LNCaP clone FGC (cell line): ENCODE measurements around the gene PTPRT.

Experiments
- DNase-seq: peaks from one replicate; pipeline ENCODE4 v3.0.0-alpha.2; 2011; ENCODE audit warnings: low read depth
- H3K4me3 ChIP-seq: 2 replicates; pipeline ENCODE4 v1.5.1; 2011; ENCODE audit warnings: mild to moderate bottlenecking, low read depth, low read length, control low read depth
- TF ChIP-seq, protein P1 (sequence below): IDR thresholded peaks from 2 replicates; pipeline ENCODE4 v1.5.1; 2012; ENCODE audit warnings: mild to moderate bottlenecking; ENCODE audit not compliant: control insufficient read depth, insufficient read depth; ENCODE audit errors: extremely low read depth

The PTPRT gene

DNA sequence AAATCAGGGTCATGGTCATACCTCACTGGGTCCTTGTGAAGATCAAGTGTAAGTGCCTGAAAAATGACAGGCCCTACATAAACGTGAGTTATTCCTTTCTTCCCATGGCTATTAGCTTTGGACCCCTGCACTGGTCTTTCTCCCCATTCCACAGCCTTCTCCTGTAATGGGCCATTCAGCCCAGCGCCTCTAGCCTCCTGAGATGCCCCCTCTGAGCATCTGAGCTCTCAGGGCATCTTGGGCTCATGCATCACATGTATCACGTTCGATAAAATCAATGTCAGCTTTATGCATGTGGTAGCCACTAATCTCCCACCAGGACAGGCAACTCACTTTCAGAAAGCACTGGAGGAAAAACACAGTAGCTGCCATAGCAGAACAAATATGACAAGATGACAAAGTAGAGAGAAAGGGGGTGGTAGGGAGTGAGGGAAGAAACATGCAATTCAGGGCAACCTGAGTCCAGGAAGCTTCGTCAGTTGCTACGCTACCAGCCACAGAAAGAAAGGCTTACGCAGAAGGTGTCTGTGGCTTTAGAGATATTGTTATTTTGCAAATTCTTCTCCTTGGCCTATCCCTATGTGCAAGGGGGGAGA is 498.8 kb downstream of the PTPRT start:
- TF ChIP-seq, protein P1, sequence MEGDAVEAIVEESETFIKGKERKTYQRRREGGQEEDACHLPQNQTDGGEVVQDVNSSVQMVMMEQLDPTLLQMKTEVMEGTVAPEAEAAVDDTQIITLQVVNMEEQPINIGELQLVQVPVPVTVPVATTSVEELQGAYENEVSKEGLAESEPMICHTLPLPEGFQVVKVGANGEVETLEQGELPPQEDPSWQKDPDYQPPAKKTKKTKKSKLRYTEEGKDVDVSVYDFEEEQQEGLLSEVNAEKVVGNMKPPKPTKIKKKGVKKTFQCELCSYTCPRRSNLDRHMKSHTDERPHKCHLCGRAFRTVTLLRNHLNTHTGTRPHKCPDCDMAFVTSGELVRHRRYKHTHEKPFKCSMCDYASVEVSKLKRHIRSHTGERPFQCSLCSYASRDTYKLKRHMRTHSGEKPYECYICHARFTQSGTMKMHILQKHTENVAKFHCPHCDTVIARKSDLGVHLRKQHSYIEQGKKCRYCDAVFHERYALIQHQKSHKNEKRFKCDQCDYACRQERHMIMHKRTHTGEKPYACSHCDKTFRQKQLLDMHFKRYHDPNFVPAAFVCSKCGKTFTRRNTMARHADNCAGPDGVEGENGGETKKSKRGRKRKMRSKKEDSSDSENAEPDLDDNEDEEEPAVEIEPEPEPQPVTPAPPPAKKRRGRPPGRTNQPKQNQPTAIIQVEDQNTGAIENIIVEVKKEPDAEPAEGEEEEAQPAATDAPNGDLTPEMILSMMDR, result no peak
- no peak overlapping the region for H3K4me3 ChIP-seq
- no peak for DNase-seq

- TF ChIP-seq, protein P1, result no peak
- DNase-seq, result no peak
- no peak overlapping the region for H3K4me3 ChIP-seq
These were observed 501.1 kb downstream of the PTPRT start for GRCh38 chr20:42688576-42688975.

DNA sequence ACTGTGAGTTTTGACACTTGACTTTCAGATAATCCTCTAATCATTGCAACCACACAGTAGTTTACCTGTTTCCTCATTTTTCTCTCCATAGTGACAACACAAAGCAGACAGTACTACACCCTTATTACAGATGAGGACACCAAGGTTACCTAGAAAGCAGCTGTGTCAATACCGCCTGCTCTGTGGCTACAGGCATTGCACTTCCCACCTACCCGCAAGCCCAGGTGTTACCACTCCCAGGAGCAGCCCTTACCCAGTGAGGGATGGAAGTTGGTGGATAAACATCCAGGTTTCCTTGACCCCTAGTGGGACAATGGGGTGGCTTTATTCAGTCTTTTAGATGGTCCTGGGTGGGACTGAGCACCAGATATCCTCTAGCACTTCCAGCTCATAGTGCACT is 503.6 kb downstream of the PTPRT start:
- TF ChIP-seq, protein P1, result no peak
- H3K4me3 ChIP-seq, result no peak overlapping the region
- no peak for DNase-seq

DNA sequence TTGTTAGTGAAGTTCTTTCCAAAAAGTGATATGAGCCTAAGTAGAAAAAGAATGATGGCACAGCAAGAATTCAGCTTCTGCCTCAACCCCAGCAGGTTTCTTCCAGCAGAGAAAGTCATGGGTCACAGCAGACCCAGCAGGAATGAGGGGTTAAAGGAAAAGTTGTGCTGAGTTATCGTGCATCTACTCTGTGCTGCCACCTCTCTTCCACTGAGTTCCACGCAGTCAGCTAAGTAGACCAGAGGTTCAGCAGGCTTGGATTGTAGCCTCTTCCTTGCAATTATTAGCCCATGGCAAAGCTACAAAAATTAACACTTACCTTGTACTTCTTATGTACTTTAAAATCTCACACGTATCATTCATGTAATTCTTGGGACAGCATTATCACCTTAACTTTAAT is 510.8 kb downstream of the PTPRT start:
- DNase-seq, result no peak
- TF ChIP-seq, protein P1, result peak; percentile 58
- no peak overlapping the region for H3K4me3 ChIP-seq

DNA sequence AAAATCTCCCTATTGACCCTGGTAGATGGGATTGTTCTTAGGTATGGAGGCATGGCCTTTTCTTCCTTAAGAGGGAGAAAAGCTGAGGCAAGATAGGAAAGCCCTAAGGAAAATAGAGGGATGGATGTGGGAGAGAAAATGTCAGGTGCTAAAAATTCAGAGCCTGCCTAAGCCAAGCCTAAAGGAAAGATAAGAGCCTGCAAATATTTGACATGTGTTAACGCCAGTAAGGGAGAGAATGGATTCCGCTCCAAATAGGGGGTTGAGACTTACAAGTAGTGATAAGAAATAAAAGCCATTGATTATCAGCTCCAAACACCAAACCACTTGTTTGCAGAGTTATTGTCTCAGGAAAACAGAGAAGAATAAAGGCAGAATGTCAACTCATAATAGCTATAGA is 533.6 kb downstream of the PTPRT start:
- H3K4me3 ChIP-seq, result no peak overlapping the region
- no peak for DNase-seq
- TF ChIP-seq, protein P1, result no peak

DNA sequence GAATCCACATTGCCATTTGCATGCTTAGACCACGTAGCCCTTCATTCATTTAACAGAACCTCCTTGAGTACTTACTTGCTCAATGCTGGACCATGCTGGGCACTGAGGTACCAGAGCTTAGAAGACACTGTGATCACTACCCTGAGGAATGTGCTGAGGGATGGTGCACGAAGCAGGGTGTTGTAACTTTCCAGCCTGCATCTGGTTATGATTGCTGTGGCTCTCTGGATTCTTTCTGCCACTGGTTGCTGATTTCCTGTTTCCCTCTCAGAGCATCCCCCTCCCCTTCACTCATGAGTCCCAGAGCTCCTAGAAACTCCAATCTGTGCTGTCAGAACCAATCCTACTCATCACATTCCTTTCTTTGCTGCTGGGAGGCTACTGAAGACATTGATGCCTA is 537.4 kb downstream of the PTPRT start:
- no peak for DNase-seq
- H3K4me3 ChIP-seq, result no peak overlapping the region
- TF ChIP-seq, protein P1, result no peak

GRCh38 chr20:42650191-42650746 is 539.4 kb downstream of the PTPRT start:
- H3K4me3 ChIP-seq, result no peak overlapping the region
- TF ChIP-seq, protein P1, result no peak
- DNase-seq, result no peak
